ENCODE measurements around the gene OR8D1.

- TF ChIP-seq CTCF (IDR thresholded peaks at IDR 0.05; ENCODE audit: extremely low read depth in 1 of 2, insufficient read depth in 1 of 2, low read depth in 1 of 2, low read length in 2 of 2) (no peak), GATA2 (IDR thresholded peaks at IDR 0.05; ENCODE audit: insufficient read depth, insufficient read length, low read depth, low read length) (no peak), POLR2AphosphoS5 (IDR thresholded peaks at IDR 0.05; ENCODE audit: insufficient read depth, low read depth, low read length) (no peak), POLR2A (IDR thresholded peaks at IDR 0.05; ENCODE audit: low read depth, low read length) (no peak), FOS (IDR thresholded peaks at IDR 0.05; ENCODE audit: borderline replicate concordance, insufficient read depth, low read length) (no peak), JUN (IDR thresholded peaks at IDR 0.05; ENCODE audit: borderline replicate concordance, insufficient read depth, insufficient read length, low read depth) (no peak), EZH2 (IDR thresholded peaks at IDR 0.05; ENCODE audit: borderline replicate concordance, low read depth, low read length, severe bottlenecking) (no peak), MYC (IDR thresholded peaks at IDR 0.05; ENCODE audit: low read depth, low read length) (no peak)
- TF ChIP-seq, protein P1, sequence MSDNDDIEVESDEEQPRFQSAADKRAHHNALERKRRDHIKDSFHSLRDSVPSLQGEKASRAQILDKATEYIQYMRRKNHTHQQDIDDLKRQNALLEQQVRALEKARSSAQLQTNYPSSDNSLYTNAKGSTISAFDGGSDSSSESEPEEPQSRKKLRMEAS (IDR thresholded peaks at IDR 0.05; ENCODE audit: insufficient read depth, insufficient read length) = no peak
These were observed 14.0 kb upstream of the OR8D1 start for GRCh38 chr11:124327775-124328174.
